ENCODE measurements around the gene TCEA2.
"Not testable (repeated sequence)": the region's sequence is repeated elsewhere in the genome, so short reads cannot be mapped to it uniquely, and the experiment has no call there.

Gene TCEA2

GRCh38 chr20:64083804-64084684, 21.0 kb downstream of the TCEA2 start, which contains the start of gene LKAAEAR1:
Gene LKAAEAR1 (minus strand): TSS chr20:64084398. CDS start chr20:64084219, 179 bp downstream.
- TF ChIP-seq CTCF (IDR thresholded peaks at IDR 0.05; ENCODE audit: low read depth, low read length), result no peak
- peak within 1 kb of the TSS; percentile 27 to 41 for H3K4me3 ChIP-seq (replicated peaks in 1 of 2; ENCODE audit: low read depth in 2 of 2, low read length in 2 of 2)

GRCh38 chr20:64084685-64085152, 21.7 kb downstream of the TCEA2 start:
- TF ChIP-seq CTCF (IDR thresholded peaks at IDR 0.05; ENCODE audit: low read depth, low read length), result no peak
- no peak overlapping the region for H3K4me3 ChIP-seq (replicated peaks in 1 of 2; ENCODE audit: low read depth in 2 of 2, low read length in 2 of 2)
- DNase-seq (ENCODE audit: low read depth in 2 of 2), result no peak

More at GRCh38 chr20:64083804-64084684, 21.0 kb downstream of the TCEA2 start, which contains the start of gene LKAAEAR1:
- DNase-seq (ENCODE audit: low read depth in 2 of 2), result no peak

- TF ChIP-seq CTCF (IDR thresholded peaks at IDR 0.05; ENCODE audit: low read depth, low read length), result no peak
- no peak overlapping the region for H3K4me3 ChIP-seq (replicated peaks in 1 of 2; ENCODE audit: low read depth in 2 of 2, low read length in 2 of 2)
- no peak for DNase-seq (ENCODE audit: low read depth in 2 of 2)
Measured at GRCh38 chr20:64086801-64087200, 23.8 kb downstream of the TCEA2 start.

GRCh38 chr20:64087226-64087825, 24.3 kb downstream of the TCEA2 start:
- not testable (repeated sequence) for H3K4me3 ChIP-seq (replicated peaks in 1 of 2; ENCODE audit: low read depth in 2 of 2, low read length in 2 of 2); DNase-seq (ENCODE audit: low read depth in 2 of 2)

- DNase-seq (ENCODE audit: low read depth in 2 of 2), result not testable (repeated sequence)
Measured at GRCh38 chr20:64088586-64088985, 25.6 kb downstream of the TCEA2 start.

GRCh38 chr20:64090165-64090564, 27.2 kb downstream of the TCEA2 start:
- no peak for DNase-seq (ENCODE audit: low read depth in 2 of 2)
- H3K4me3 ChIP-seq (replicated peaks in 1 of 2; ENCODE audit: low read depth in 2 of 2, low read length in 2 of 2), result no peak overlapping the region
- TF ChIP-seq CTCF (IDR thresholded peaks at IDR 0.05; ENCODE audit: low read depth, low read length), result no peak

More at GRCh38 chr20:64088586-64088985, 25.6 kb downstream of the TCEA2 start:
- H3K4me3 ChIP-seq (replicated peaks in 1 of 2; ENCODE audit: low read depth in 2 of 2, low read length in 2 of 2), result not testable (repeated sequence)

- no peak for TF ChIP-seq CTCF (IDR thresholded peaks at IDR 0.05; ENCODE audit: low read depth, low read length)
- H3K4me3 ChIP-seq (replicated peaks in 1 of 2; ENCODE audit: low read depth in 2 of 2, low read length in 2 of 2), result no peak overlapping the region
- DNase-seq (ENCODE audit: low read depth in 2 of 2), result no peak
Measured at GRCh38 chr20:64091340-64091739, 28.3 kb downstream of the TCEA2 start.

Measured in cardiac fibroblast (primary cell).